COR-L47 (cell line): ENCODE data around the gene TRRAP.

Experiments used
- DNase-seq: peaks from one replicate; lab custom pipeline; 2025; lab: John Stamatoyannopoulos, UW

TRRAP gene

GRCh38 chr7:99006739-99007424, 128.6 kb downstream of the TRRAP start:
- no peak for DNase-seq

GRCh38 chr7:99008181-99008631, 129.9 kb downstream of the TRRAP start:
- no peak for DNase-seq

GRCh38 chr7:99008921-99009530, 130.7 kb downstream of the TRRAP start:
- DNase-seq: no peak

GRCh38 chr7:99010281-99010680, 131.9 kb downstream of the TRRAP start:
- no peak for DNase-seq

- no peak for DNase-seq
Measured at GRCh38 chr7:99011341-99011705, 133.0 kb downstream of the TRRAP start.

GRCh38 chr7:99011706-99012404, 133.5 kb downstream of the TRRAP start:
- DNase-seq: no peak

GRCh38 chr7:99012722-99013121, 134.4 kb downstream of the TRRAP start:
- DNase-seq: no peak

- no peak for DNase-seq
Measured at GRCh38 chr7:99013266-99014112, 135.2 kb downstream of the TRRAP start.

- no peak for DNase-seq
Measured at GRCh38 chr7:99014113-99014985, 136.0 kb downstream of the TRRAP start.

GRCh38 chr7:99016196-99016595, 137.9 kb downstream of the TRRAP start:
- no peak for DNase-seq

- DNase-seq: no peak
Measured at GRCh38 chr7:99019523-99020412, 141.4 kb downstream of the TRRAP start.

- DNase-seq: no peak
Measured at GRCh38 chr7:99020413-99020715, 142.0 kb downstream of the TRRAP start.

GRCh38 chr7:99021941-99022560, 143.7 kb downstream of the TRRAP start:
- no peak for DNase-seq

GRCh38 chr7:99024066-99024465, 145.7 kb downstream of the TRRAP start:
- DNase-seq: no peak

- DNase-seq: no peak
Measured at GRCh38 chr7:99027241-99027640, 148.9 kb downstream of the TRRAP start.

- no peak for DNase-seq
Measured at GRCh38 chr7:99027841-99028240, 149.5 kb downstream of the TRRAP start.

- no peak for DNase-seq
Measured at GRCh38 chr7:99028261-99028973, 150.1 kb downstream of the TRRAP start.

- no peak for DNase-seq
Measured at GRCh38 chr7:99029466-99030435, 151.4 kb downstream of the TRRAP start.
